Subcutaneous adipose tissue (tissue), 4 donors: ENCODE data around the gene GRIN2A. TPM values are rescaled to one million over a fixed set of nuclear protein-coding genes. Genes with fewer than 3 reads are reported as not detected.

Experiments
- CTCF ChIP-seq: fragments of 450-650 bp; IDR thresholded peaks from one replicate; pipeline ENCODE4 v1.5.1; 2016; ENCODE audit warnings: low read depth, mild to moderate bottlenecking, control low read depth, antibody characterized with exemption, moderate library complexity
- total RNA-seq, 4 donors: library from RNA; depleted of rRNA; stranded (reverse); fragments of >200 nt; gene quantifications; one replicate each; pipeline ENCODE4 v1.1.0, GENCODE V29; 2016

GRIN2A gene
- total RNA-seq, 4 donors from 2014 or later = under 0.01 to 0.19 (median 0.17) TPM; not detected in 1

DNA sequence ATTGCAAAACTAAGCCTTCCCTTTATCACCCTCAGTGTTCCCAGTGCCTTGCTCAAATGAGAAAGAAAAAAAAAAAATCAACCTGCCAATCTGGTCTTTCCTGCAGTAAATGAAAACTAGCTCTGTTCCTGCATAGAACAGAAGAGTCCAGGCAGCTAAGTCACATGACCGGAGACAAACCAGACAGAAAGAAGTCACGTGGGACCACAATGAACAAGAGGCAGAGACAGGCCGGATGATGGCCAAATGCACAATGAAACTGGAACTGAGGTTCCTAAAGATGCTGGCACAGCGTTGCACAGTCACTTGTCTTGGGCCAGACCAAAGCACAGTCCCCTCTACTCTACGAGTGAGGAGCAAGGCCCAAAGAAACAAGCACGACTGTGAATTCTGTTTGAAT is 172.5 kb downstream of the GRIN2A start:
- TF ChIP-seq CTCF = no peak

- no peak for TF ChIP-seq CTCF
Observed at GRCh38 chr16:10003486-10003885, 178.7 kb downstream of the GRIN2A start.

DNA sequence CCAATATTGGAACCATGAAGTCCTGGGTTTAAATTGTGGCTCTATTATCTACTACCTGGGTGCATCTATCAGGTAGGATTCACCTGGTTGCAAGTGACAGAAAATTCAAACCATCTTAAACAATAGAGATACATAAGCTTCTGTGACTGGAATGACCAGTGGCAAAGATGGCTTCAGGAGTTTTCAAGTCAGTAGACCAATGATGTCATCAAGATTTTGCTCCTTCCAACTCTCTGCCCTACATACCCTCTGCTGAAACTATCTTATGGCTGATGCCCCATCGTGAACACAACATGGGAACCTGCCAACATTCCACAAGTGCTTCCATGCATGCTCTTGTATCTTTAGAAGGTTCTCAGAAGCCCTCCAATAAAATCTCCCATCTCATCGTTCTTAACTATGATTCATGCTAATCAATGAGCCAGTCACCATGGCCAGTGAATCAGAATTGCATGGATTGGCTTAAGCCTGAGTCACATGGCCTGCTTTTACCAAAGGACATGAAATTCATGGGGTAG is 180.9 kb downstream of the GRIN2A start:
- TF ChIP-seq CTCF = no peak

DNA sequence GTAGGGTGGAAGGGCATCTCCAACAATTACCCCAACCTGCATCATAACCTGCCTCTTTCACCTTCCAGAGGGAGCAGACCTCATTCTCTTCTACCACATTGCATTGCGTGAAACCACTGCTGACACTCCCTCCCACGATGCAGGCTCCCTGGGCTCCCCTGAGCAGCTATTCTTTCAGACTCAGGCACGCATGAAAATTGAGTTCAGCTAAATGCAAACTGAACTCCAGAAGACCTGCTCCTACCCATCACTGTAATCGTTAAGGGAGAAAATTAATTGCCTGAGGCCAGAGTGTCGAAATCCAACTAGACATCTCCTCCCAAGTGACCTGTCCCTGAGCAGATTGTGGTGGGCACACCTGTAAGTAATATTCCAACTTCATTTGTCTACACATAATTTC is 186.0 kb downstream of the GRIN2A start:
- TF ChIP-seq CTCF = no peak

DNA sequence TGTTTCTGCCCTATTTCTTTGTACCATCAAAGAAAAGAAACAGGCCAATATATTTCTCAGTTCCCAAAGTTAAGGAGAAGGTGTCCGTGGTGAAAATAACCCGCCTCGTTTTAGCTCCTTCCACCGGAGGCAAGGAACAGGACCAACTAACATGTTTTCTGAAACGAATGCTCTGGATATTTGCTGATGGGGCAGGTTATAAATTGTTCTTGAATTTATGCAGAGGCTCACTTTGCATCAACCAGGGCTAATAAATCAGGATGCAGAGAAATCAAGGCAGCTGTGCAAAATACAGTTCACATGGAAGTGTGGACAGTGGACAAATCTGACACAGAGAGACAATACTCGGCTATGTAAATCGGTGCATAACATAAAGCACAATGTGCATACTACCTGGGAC is 189.8 kb downstream of the GRIN2A start:
- TF ChIP-seq CTCF = no peak

- TF ChIP-seq CTCF = no peak
Observed at GRCh38 chr16:9980981-9981380, 201.2 kb downstream of the GRIN2A start.

DNA sequence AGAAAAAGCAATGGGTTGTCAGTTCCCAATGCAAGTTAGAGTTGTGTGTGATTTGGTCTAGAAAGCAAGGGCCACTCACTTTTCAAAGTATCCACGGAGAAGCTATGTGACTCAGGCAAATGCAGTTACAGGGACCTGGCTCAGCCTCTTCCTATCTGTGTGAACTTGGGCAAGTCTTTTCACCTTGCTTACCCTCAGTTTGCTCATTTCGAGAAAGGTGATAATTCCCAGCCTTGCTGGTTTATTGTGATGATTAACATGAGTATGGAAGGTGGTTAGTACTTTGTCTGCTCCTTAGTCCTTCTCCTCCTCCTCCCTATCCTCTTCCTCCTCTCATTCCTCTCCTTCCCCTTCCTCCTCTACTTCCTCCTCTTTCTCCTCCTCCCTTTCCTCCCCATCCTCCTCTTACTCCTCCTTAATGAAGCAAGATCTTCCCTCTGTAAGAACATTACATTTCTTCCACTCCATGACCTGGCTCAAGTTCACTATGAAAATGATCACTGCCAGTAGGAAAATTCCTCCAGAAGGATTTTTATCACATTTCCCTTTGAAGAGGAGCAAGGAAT is 204.0 kb downstream of the GRIN2A start:
- no peak for TF ChIP-seq CTCF
